HL-60 (cell line): ENCODE data around the gene CD3E.

Experiments used
- DNase-seq, 2 experiments: peaks; one replicate each; pipeline ENCODE4 v3.0.0-alpha.2; 2010 to 2020; ENCODE audit warnings: low read depth in 1 of 2, low spot score in 1 of 2
- H3K27ac ChIP-seq: fragments of 250-450 bp; sonication (Bioruptor Pico); replicated peaks from 2 replicates; pipeline ENCODE4 v1.5.1; 2020; ENCODE audit warnings: mild to moderate bottlenecking, moderate library complexity
- H3K27me3 ChIP-seq: fragments of 250-450 bp; sonication (Bioruptor Pico); 2 replicates; pipeline ENCODE4 v1.5.1; 2021; ENCODE audit warnings: mild to moderate bottlenecking, moderate library complexity; ENCODE audit not compliant: insufficient read depth, poor library complexity, severe bottlenecking
- H3K4me3 ChIP-seq: replicated peaks from 2 replicates; pipeline ENCODE4 v1.5.1; 2011; ENCODE audit warnings: mild to moderate bottlenecking, control low read depth, low read length; ENCODE audit not compliant: insufficient read depth
- CTCF ChIP-seq: IDR thresholded peaks from one replicate; pipeline ENCODE4 v1.5.1; 2011; ENCODE audit warnings: low read length, control low read depth, inconsistent platforms; ENCODE audit not compliant: insufficient read depth
- GABPA ChIP-seq: IDR thresholded peaks from 2 replicates; pipeline ENCODE4 v1.6.1; 2012; ENCODE audit warnings: low read depth
- POLR2AphosphoS5 ChIP-seq: IDR thresholded peaks from 2 replicates; pipeline ENCODE4 v1.6.1; 2012; ENCODE audit warnings: low read depth
- REST ChIP-seq: IDR thresholded peaks from 2 replicates; pipeline ENCODE4 v1.6.1; 2012; ENCODE audit warnings: low read depth; ENCODE audit not compliant: insufficient replicate concordance
- SPI1 ChIP-seq: IDR thresholded peaks from 2 replicates; pipeline ENCODE4 v1.6.1; 2012; ENCODE audit warnings: low read depth, mild to moderate bottlenecking, borderline replicate concordance

Gene CD3E

GRCh38 chr11:118264569-118265465 lies 39.7 kb upstream of the CD3E start:
- Histone ChIP-seq H3K27ac (no peak overlapping the region), H3K4me3 (no peak overlapping the region), H3K27me3 (no peaks in the 10 kb centered on the region)
- no peak for DNase-seq
- TF ChIP-seq GABPA (no peak), REST (no peak), POLR2AphosphoS5 (no peak)

- no peak for TF ChIP-seq SPI1
- TF ChIP-seq GABPA, result no peak
- no peak for TF ChIP-seq CTCF
- no peak for TF ChIP-seq REST
- TF ChIP-seq POLR2AphosphoS5, result no peak
- no peak for DNase-seq
- Histone ChIP-seq H3K27me3 (no peaks in the 10 kb centered on the region), H3K27ac (no peak overlapping the region), H3K4me3 (no peak overlapping the region)
Measured at GRCh38 chr11:118265954-118266353, 38.6 kb upstream of the CD3E start.

GRCh38 chr11:118267486-118267885 lies 37.0 kb upstream of the CD3E start:
- Histone ChIP-seq H3K27ac (no peak overlapping the region), H3K27me3 (no peaks in the 10 kb centered on the region), H3K4me3 (no peak overlapping the region)
- no peak for TF ChIP-seq GABPA
- no peak for TF ChIP-seq SPI1
- no peak for TF ChIP-seq REST
- TF ChIP-seq CTCF, result no peak
- no peak for TF ChIP-seq POLR2AphosphoS5
- no peak for DNase-seq
